ENCODE data around the gene RAB3B.

The RAB3B gene

GRCh38 chr1:51859333-51859732 is 131.2 kb downstream of the RAB3B start:
- Histone ChIP-seq H3K9me3 (ENCODE audit: insufficient read depth, low read depth, low read length) (no peaks in the 10 kb centered on the region), H3K27ac (ENCODE audit: low read length) (no peak overlapping the region), H3K36me3 (ENCODE audit: insufficient read depth, low read depth, low read length) (peaks cover 4% of the 10 kb centered on the region; the same call in 1 of the 2 replicates), H3K9ac (ENCODE audit: low read depth, low read length) (0 out of 2 replicates have a peak overlapping the region, but pooled peaks have one; percentile 2), H3K4me3 (ENCODE audit: low read length) (0 out of 2 replicates have a peak overlapping the region, but pooled peaks have one; percentile 31), H3K27me3 (ENCODE audit: insufficient read depth, low read length) (no peaks in the 10 kb centered on the region), H3K4me1 (ENCODE audit: insufficient read depth, low read length) (peaks cover 17% of the 10 kb centered on the region)

GRCh38 chr1:51858892-51859291 is 131.6 kb downstream of the RAB3B start:
- peak overlapping the region; percentile 31; the same call in 1 of the 2 replicates for H3K4me3 ChIP-seq (ENCODE audit: low read length)
- H3K4me1 ChIP-seq (ENCODE audit: insufficient read depth, low read length): peaks cover 17% of the 10 kb centered on the region
- no peak overlapping the region for H3K27ac ChIP-seq (ENCODE audit: low read length)

More at GRCh38 chr1:51858892-51859291, 131.6 kb downstream of the RAB3B start:
- H3K27me3 ChIP-seq (ENCODE audit: insufficient read depth, low read length): no peaks in the 10 kb centered on the region
- no peaks in the 10 kb centered on the region for H3K9me3 ChIP-seq (ENCODE audit: insufficient read depth, low read depth, low read length)
- 0 out of 2 replicates have a peak overlapping the region, but pooled peaks have one; percentile 2 for H3K9ac ChIP-seq (ENCODE audit: low read depth, low read length)
- peaks cover 4% of the 10 kb centered on the region; the same call in 1 of the 2 replicates for H3K36me3 ChIP-seq (ENCODE audit: insufficient read depth, low read depth, low read length)
